NCI-H446 treated with DMSO at 0.1 percent for 48 hours (cell line): ENCODE data around the gene ARAF.

Experiments
- DNase-seq: peaks from one replicate; lab custom pipeline; 2025; lab: John Stamatoyannopoulos, UW

ARAF gene

DNA sequence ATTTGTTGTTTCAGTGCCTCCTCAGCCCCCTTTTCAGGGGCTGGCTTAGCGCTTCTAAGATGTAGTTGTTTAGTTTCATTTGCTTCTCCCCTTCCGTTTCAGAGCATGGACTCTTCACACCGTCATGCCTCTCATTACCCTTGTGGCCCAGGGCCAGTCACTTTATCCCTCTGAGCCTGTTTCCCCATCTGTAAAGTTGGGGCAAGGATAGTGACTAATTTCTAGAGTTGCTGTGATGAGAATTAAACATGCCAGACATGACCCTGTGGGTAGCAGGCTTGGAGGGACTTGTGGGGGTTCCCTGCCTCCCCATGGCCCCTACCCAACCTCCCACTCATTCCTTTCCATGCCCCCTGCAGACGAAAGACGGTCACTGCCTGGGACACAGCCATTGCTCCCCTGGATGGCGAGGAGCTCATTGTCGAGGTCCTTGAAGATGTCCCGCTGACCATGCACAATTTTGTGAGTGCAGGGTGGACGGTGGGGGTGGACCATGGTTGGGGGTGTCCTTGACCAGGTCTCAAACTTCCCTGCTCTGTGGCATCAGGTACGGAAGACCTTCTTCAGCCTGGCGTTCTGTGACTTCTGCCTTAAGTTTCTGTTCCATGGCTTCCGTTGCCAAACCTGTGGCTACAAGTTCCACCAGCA, 3.6 kb downstream of the ARAF start:
- DNase-seq: no peak

GRCh38 chrX:47566841-47567240, 5.8 kb downstream of the ARAF start:
- no peak for DNase-seq

GRCh38 chrX:47568656-47569295, 7.8 kb downstream of the ARAF start:
- DNase-seq: no peak

- no peak for DNase-seq
Observed at GRCh38 chrX:47570794-47571193, 9.8 kb downstream of the ARAF start.

DNA sequence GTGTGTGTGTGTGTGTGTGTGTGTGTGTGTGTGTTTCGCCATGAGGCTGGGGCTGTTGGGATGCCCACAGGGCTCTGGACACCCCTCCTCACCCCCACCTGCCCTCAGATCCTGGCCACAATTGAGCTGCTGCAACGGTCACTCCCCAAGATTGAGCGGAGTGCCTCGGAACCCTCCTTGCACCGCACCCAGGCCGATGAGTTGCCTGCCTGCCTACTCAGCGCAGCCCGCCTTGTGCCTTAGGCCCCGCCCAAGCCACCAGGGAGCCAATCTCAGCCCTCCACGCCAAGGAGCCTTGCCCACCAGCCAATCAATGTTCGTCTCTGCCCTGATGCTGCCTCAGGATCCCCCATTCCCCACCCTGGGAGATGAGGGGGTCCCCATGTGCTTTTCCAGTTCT, 10.2 kb downstream of the ARAF start:
- no peak for DNase-seq

DNA sequence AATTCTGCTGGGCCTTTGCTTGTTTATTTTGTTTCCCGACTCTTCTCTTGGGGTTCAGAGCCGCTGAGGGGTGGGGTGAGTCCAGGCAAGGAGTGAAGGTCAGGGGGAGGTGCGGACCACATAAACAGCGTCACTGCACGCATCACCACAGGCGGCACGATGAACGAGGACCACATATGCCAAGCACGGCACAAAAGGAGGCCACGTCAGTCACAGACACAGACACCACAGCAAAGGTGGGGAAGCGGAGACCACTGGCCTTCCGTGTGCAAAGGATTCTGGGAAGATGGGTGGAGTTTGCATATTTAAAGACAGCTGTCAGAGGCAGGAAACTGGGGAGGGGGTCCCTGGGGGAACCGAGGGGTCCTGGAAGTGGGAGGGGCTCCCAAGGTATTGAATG, 10.9 kb downstream of the ARAF start:
- DNase-seq: no peak

DNA sequence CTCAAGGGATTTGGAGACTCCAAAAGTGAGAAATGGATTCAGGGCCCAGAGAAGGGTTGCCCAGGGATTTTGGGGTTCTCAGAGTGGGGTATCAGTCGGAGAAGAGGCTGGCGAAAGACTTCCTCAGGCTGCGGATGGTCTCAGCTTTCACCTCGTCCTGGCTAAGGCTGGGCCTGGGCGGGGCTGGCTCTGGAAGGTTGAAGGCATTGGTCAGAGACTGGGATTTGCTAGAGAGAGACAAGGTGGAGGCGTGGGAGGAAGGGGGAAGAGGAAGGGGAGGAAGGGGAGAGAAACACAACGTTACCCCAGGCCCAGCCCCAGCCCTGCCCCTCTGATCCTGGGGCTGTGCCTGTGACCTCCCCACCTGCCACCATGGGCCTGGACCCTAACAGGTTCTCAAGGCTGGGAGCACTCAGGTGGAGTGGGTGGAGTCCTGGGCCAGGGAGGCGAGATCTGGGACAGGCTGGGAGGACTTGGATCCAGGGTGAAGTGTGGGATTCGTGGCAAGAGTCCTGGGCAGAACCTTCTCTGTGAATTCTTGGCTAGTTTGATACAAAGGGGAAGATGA, 11.9 kb downstream of the ARAF start:
- no peak for DNase-seq

DNA sequence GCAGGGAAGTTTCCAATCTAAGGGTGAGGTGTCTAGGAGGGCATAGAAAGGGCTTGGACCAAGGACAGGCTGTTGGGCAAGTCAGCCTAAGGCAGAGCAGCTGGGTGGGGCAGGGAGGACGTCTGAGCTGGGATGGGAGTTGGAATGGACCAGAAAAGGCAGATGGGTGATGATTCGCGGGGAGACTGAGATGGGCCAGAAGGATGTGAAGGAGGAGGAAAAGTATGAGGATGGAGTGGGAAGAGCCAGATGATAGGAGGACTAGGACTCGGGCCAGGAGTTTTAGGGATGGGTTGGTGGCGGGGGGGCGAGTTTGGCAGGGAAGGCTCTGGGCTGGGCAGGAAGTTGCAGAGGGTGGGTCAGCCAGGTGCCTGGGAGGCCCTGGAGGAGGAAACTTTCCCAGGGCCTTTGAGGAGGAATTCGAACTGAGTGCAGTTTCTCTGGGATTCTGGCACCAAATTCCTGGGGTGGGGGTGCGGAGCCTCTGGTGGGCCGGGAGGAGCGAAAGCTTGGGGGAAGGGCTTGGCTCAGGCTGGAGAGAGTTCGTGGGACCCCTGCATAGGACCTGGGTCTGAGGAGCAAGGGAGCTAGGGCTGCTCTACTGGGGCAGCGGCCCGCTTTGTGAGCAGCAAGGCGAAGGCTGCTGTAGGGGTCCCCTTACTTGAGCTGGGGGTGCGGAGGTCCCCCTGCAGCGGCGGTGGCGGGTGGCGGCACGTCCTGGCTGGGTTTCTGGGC, 12.5 kb downstream of the ARAF start:
- DNase-seq: no peak

- no peak for DNase-seq
Observed at GRCh38 chrX:47574076-47574546, 13.1 kb downstream of the ARAF start.

- DNase-seq: no peak
Observed at GRCh38 chrX:47574547-47575301, 13.7 kb downstream of the ARAF start.

- no peak for DNase-seq
Observed at GRCh38 chrX:47576021-47576898, 15.3 kb downstream of the ARAF start.

DNA sequence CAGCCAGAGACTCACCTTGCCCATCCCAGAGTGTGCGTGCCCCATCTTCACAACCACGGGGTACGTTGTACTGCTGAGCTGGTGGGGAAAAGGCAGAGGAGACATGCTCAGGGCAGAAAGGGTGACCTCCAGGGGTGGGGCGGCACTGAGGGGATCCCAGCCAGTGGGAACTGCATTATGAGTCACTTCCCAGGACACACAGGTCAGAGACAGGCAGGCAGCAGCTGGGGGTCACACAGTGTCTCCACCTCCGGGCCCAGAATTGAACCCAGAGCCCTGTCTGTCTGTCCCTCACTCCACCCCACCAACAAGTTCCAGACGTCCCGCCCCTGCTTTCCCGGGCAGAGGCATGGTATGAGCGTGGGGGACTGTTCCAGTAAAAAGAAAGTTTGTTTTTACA, 16.4 kb downstream of the ARAF start:
- DNase-seq: no peak

DNA sequence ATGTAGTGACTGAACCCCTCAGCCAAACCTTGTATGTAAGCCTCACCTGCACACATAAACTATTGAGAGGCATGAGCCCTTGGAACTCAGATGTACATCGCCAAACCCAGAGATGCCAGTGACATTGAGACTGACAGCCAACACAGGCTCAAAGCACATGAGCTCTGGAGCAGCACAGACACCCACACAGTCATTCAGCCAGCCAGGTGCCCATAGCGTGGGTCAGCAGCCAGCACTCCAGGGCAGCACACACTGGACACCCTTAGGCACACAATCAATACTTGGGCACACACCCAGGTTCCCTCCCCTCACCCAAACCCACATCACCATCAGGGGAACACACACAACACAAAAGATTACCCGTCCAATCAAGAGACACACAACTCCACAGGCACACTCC, 16.9 kb downstream of the ARAF start:
- DNase-seq: no peak

GRCh38 chrX:47578692-47579091, 17.7 kb downstream of the ARAF start:
- no peak for DNase-seq

- DNase-seq: no peak
Observed at GRCh38 chrX:47579537-47579936, 18.5 kb downstream of the ARAF start.

DNA sequence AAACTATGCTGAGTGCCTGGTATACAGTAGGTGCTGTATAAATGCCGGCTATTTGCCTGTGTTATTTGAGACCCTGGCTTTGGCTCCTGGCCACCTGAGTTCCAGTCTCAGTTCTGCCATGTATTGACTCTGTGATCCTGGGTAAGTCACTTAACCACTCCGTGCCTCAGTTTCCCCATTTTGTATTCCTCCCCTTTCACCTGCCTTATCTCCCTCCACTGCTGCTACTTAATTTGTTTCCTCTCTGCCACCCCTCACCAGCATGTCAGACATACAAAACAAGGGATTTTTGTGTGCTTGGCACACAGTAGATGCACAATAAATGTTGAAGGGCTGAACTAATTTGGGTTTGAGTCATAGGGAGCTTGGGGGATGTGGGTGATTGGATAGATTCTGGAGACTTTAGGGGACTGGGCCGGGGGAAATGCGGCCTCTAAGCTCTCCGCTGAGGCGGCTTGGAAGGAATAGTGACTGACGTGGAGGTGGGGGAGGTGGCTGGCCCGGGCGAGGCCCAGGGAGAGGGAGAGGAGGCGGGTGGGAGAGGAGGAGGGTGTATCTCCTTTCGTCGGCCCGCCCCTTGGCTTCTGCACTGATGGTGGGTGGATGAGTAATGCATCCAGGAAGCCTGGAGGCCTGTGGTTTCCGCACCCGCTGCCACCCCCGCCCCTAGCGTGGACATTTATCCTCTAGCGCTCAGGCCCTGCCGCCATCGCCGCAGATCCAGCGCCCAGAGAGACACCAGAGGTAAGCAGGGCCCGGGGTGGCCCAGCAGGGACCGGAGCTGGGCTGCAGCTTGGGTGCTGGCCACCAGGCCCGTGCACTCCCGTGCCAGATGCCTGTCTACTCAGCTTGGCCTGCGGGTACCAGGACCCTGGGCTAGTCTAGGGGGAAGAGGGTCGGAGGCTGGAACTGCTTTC, 21.0 kb downstream of the ARAF start, which contains the start of gene TIMP1:
TIMP1 (plus strand) TSS at position 706 of the 917 bp plus-strand sequence. CDS start 980 bp downstream, outside the sequence.
- no peak for DNase-seq

GRCh38 chrX:47583240-47583861, 22.3 kb downstream of the ARAF start:
- no peak for DNase-seq

DNA sequence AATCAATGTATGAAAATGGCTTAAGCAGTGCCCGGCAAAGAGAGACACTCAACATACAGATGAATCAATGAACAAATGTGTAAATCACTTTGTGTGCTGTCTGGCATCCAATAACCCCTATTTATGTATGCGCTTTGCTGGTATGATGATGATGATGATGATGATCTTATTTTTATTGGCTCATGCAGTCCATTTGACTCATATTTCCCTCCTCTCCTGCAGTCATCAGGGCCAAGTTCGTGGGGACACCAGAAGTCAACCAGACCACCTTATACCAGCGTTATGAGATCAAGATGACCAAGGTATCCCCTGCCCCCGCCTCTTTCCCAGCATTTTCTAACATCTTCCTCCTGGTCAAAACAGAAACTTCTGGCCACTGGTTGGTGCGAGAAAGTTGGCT, 23.7 kb downstream of the ARAF start:
- DNase-seq: no peak

DNA sequence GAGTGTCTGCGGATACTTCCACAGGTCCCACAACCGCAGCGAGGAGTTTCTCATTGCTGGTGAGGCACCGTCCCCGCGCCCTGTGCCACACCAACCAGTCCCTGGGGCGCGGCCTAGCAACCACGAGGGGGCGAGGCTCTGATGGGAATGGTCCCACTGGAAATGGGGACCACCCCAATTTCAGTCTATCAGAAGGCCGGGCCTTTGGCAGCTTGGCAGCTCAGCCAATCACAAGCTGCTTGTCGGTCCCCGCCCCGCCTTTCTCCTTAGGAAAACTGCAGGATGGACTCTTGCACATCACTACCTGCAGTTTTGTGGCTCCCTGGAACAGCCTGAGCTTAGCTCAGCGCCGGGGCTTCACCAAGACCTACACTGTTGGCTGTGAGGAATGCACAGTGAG, 24.3 kb downstream of the ARAF start:
- DNase-seq: no peak
